GM12891 (cell line): ENCODE data around the gene ZIC3. TPM values are rescaled to one million over a fixed set of nuclear protein-coding genes. Genes with fewer than 3 reads are reported as not detected.
"Not testable (repeated sequence)": the region's sequence is repeated elsewhere in the genome, so short reads cannot be mapped to it uniquely, and the experiment has no call there.

Experiments used
- DNase-seq: peaks from one replicate; pipeline ENCODE4 v3.0.0; 2011; ENCODE audit warnings: low spot score; ENCODE audit not compliant: insufficient read length
- FAIRE-seq: peaks from 2 replicates; lab custom pipeline; 2011; peaks lifted over from hg19 to GRCh38; lab: Jason Lieb, UNC
- PAX5 ChIP-seq: IDR thresholded peaks from 2 replicates; pipeline ENCODE4 v1.6.1; 2011; ENCODE audit warnings: low read length, moderate library complexity, mild to moderate bottlenecking; ENCODE audit not compliant: insufficient read depth, severe bottlenecking
- POLR2A ChIP-seq: IDR thresholded peaks from 2 replicates; pipeline ENCODE4 v1.6.1; 2011; ENCODE audit warnings: low read depth, low read length, control low read depth
- POLR2AphosphoS5 ChIP-seq: IDR thresholded peaks from 2 replicates; pipeline ENCODE4 v1.6.1; 2011; ENCODE audit warnings: low read depth, low read length, control low read depth
- POU2F2 ChIP-seq: IDR thresholded peaks from 2 replicates; pipeline ENCODE4 v1.6.1; 2011; ENCODE audit warnings: low read depth, mild to moderate bottlenecking, control low read depth, low read length, moderate library complexity
- SPI1 ChIP-seq: IDR thresholded peaks from 2 replicates; pipeline ENCODE4 v1.6.1; 2011; ENCODE audit warnings: low read depth, low read length, control low read depth
- TAF1 ChIP-seq: IDR thresholded peaks from 2 replicates; pipeline ENCODE4 v1.6.1; 2011; ENCODE audit warnings: low read depth, low read length, control low read depth
- polyA plus RNA-seq: library from polyadenylated mRNA; unstranded; fragments of >200 nt; gene quantifications from one replicate; pipeline ENCODE4 v1.2.1, GENCODE V29; 2012; ENCODE audit warnings: low read depth, missing spikeins, inconsistent platforms; ENCODE audit not compliant: missing spikeins

The ZIC3 gene
- not detected for polyA plus RNA-seq

GRCh38 chrX:137565921-137566745 is at the start of gene ZIC3:
ZIC3 (plus strand) TSS chrX:137566127; CDS start chrX:137566692, 565 bp downstream.
- DNase-seq (no peak), FAIRE-seq (no peak)

GRCh38 chrX:137519459-137519858 is 46.5 kb upstream of the ZIC3 start:
- TF ChIP-seq POLR2AphosphoS5: no peak
- no peak for TF ChIP-seq TAF1
- no peak for TF ChIP-seq POLR2A
- FAIRE-seq (no peak), DNase-seq (no peak)

More at GRCh38 chrX:137565921-137566745, at the start of gene ZIC3:
- no peak for TF ChIP-seq PAX5

GRCh38 chrX:137545711-137546651 is 19.9 kb upstream of the ZIC3 start:
- FAIRE-seq: no peak
- no peak for DNase-seq
- no peak for TF ChIP-seq POLR2A

DNA sequence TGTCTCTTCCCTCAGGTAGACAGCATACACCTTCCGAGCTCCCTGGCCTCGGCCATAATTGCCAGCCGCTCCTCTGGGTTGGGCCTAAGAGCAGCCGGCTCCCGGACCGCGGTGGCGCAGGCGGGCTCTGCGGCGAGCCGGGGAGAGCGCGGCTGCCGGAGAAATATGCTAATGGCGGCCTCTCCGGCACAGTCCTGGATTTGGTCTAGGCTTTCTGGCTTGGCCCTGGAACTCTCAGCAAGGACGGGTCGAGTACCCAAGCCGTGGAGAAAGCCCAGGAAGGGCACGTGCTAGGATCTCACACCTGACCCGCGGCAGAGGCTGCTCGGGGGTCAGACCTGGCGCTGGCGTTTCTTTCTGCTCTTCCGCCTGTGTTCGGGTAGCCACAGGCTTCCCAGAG is 18.6 kb upstream of the ZIC3 start:
- DNase-seq: no peak

GRCh38 chrX:137548261-137548660 is 17.7 kb upstream of the ZIC3 start:
- TF ChIP-seq TAF1 (no peak), POLR2A (no peak), POLR2AphosphoS5 (no peak), SPI1 (no peak), PAX5 (no peak), POU2F2 (no peak)
- no peak for DNase-seq

More for the DNA sequence above, 18.6 kb upstream of the ZIC3 start:
- TF ChIP-seq SPI1 (no peak), POLR2A (no peak), PAX5 (no peak), POU2F2 (no peak)
- FAIRE-seq: no peak

DNA sequence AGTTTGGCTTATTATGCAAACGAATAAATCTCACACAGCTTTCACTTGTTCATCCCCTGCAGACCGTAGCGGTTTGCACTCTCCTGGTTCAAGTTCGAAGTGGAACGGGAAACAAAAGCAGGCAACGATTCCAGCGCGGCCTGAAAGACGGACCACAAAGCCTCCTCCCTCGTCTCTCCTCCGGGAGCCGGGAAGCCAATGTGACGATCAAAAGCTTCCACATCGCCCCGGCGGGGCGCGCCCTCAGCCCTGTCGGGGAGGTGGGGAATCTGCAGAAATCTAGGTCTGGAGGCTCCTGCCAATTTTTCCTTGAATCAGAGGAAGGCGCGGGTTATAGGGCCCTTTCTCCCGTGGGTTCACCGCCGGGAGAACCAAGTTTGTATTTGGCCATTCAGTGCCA is 16.9 kb upstream of the ZIC3 start:
- DNase-seq: no peak
- no peak for FAIRE-seq
- TF ChIP-seq POLR2A (no peak), SPI1 (no peak), POU2F2 (no peak), POLR2AphosphoS5 (no peak), TAF1 (no peak), PAX5 (no peak)

More at GRCh38 chrX:137548261-137548660, 17.7 kb upstream of the ZIC3 start:
- FAIRE-seq: no peak

GRCh38 chrX:137549851-137550664 is 15.9 kb upstream of the ZIC3 start:
- TF ChIP-seq POLR2A: no peak
- TF ChIP-seq POU2F2: no peak
- TF ChIP-seq POLR2AphosphoS5: no peak
- TF ChIP-seq TAF1: no peak
- no peak for TF ChIP-seq SPI1
- no peak for TF ChIP-seq PAX5
- no peak for FAIRE-seq
- no peak for DNase-seq

DNA sequence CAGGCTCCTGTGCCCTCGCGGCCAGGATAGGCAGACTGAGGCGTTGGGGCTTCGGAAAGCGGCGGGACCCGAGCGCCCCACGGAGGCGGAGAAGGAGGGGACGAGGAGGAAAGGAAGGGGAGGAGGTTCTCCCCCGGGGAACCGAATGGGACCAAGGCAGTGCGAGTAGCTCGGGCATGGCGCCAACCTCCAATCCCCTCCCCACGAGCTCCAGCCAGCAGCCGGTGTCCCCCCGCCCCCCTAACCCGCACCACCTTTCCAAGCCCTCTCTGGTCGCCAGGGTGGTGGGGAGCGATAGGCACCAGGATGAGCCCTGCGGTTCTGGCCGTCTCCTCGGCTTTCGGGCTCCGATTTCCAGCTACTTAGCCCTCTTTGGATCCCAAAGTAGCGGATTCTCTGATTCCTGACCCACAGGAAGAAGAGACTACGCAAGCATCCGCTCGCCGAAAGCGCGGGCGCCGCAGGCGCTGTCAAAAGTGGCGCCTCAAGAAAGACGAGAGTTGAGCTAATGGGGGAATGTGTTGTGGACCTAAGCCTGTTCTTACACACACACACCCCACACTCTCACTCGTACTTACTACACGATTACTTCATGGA is 15.2 kb upstream of the ZIC3 start:
- FAIRE-seq (no peak), DNase-seq (no peak)
- TF ChIP-seq POU2F2: no peak
- TF ChIP-seq TAF1: no peak
- TF ChIP-seq PAX5: no peak
- TF ChIP-seq POLR2AphosphoS5: no peak
- no peak for TF ChIP-seq POLR2A
- no peak for TF ChIP-seq SPI1

DNA sequence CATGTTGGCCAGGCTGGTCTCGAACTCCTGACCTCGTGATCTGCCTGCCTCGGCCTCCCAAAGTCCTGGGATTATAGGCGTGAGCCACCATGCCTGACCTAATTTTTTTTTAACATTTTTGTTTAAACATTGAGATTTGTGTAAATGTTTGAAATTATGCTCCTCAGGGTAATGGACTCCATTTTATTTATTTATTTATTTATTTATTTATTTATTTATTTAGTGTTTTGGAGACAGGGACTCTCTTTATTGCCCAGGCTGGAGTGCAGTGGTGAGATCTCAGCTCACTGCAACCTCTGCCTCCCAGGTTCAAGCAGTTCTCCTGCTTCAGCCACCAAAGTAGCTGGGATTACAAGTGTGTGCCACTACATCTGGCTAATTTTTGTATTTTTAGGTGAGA is 13.8 kb upstream of the ZIC3 start:
- not testable (repeated sequence) for FAIRE-seq

DNA sequence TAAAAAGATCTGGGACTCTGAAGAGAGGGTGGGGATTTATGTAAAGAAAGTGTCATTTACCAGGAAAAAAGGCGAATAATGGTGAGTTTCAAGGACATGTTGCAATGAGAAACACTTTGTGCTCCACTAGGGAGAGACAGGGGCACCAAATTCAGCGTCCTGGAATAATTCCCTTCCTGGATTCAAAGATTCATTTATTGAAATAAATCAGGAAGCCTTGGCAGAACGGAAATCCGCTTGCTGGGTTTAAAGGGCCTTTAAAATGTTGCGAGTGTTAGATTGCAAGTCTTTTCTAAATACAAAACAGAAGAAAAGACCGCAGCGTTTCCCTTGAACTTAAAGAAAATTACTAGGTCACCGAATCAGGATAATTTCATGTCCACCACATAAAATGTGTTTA is 3.8 kb upstream of the ZIC3 start:
- DNase-seq (no peak), FAIRE-seq (no peak)
- no peak for TF ChIP-seq PAX5
- TF ChIP-seq TAF1: no peak
- no peak for TF ChIP-seq POLR2AphosphoS5
- no peak for TF ChIP-seq SPI1
- TF ChIP-seq POLR2A: no peak
- no peak for TF ChIP-seq POU2F2

More for the DNA sequence above, 13.8 kb upstream of the ZIC3 start:
- not testable (repeated sequence) for DNase-seq
